Esophagus squamous epithelium (tissue), 4 donors: Measurements from ENCODE around the gene LAMC3.

Experiments used
- CTCF ChIP-seq, 6 experiments: fragments of 450-650 bp in 4 of 6; fragments of 200-600 bp in 2 of 6; sonication (generic) in 2 of 6; IDR thresholded peaks; one replicate each; pipeline ENCODE4 v1.5.1; 2016 to 2019; ENCODE audit warnings: antibody characterized with exemption in 6 of 6, mild to moderate bottlenecking in 4 of 6, moderate library complexity in 4 of 6
- POLR2A ChIP-seq, 4 donors: fragments of 450-650 bp; IDR thresholded peaks; one replicate each; pipeline ENCODE4 v1.6.1; 2017; ENCODE audit warnings: antibody characterized with exemption in 4 of 4, mild to moderate bottlenecking in 4 of 4, moderate library complexity in 3 of 4

GRCh38 chr9:131027872-131028179 lies 18.9 kb downstream of the LAMC3 start:
- no peak for TF ChIP-seq CTCF (IDR thresholded peaks at IDR 0.05)
- TF ChIP-seq POLR2A (IDR thresholded peaks at IDR 0.05) = no peak
